Loucy (cell line): ENCODE results near the gene MOGAT2.
"Not testable (repeated sequence)": the region's sequence is repeated elsewhere in the genome, so short reads cannot be mapped to it uniquely, and the experiment has no call there.

ENCODE experiments used
- CTCF ChIP-seq: fragments of 200-600 bp; sonication (generic); conservative IDR thresholded peaks from 2 replicates; pipeline ENCODE4 v1.5.1; 2014; ENCODE audit warnings: mild to moderate bottlenecking, antibody characterized with exemption, low read length
- EZH2phosphoT487 ChIP-seq: fragments of 200-600 bp; IDR thresholded peaks from 2 replicates; pipeline ENCODE4 v1.6.1; 2018; ENCODE audit warnings: antibody characterized with exemption, mild to moderate bottlenecking, moderate library complexity, borderline replicate concordance

GRCh38 chr11:75754933-75755332 is 37.3 kb downstream of the MOGAT2 start:
- TF ChIP-seq EZH2phosphoT487, CTCF: not testable (repeated sequence)
